CD8-positive, alpha-beta memory T cell (primary cell): ENCODE data around the gene MERTK. TPM values are rescaled to one million over a fixed set of nuclear protein-coding genes. Genes with fewer than 3 reads are reported as not detected.

Source experiments
- CTCF ChIA-PET: fragments of 350-600 bp; sonication (Branson Sonifier 250); formaldehyde crosslinking; loops from one replicate; lab custom pipeline; 2021; ENCODE audit warnings: antibody characterized with exemption; lab: Charles Lee
- POLR2A ChIA-PET: fragments of 350-600 bp; sonication (Branson Sonifier 250); formaldehyde crosslinking; loops from one replicate; lab custom pipeline; 2021; ENCODE audit warnings: antibody characterized with exemption; lab: Charles Lee
- DNase-seq, 5 donors: peaks; one replicate each; pipeline versions ENCODE4 v3.0.0 to v3.0.0-alpha.2; 2020 to 2022; ENCODE audit warnings: mixed read lengths in 1 of 5
- H3K27ac ChIP-seq: one replicate; pipeline ENCODE4 v1.7.0; 2013; ENCODE audit warnings: low read depth, mild to moderate bottlenecking, low read length, moderate library complexity
- H3K27me3 ChIP-seq: 2 replicates; pipeline ENCODE4 v1.7.0; 2013; ENCODE audit warnings: low read length, mild to moderate bottlenecking; ENCODE audit not compliant: insufficient read depth, poor library complexity, severe bottlenecking
- H3K36me3 ChIP-seq: 2 replicates; pipeline ENCODE4 v1.7.0; 2013; ENCODE audit warnings: mild to moderate bottlenecking, low read length, moderate library complexity; ENCODE audit not compliant: insufficient read depth
- H3K4me1 ChIP-seq: 2 replicates; pipeline ENCODE4 v1.7.0; 2013; ENCODE audit warnings: mild to moderate bottlenecking, low read length, moderate library complexity; ENCODE audit not compliant: insufficient read depth
- H3K4me3 ChIP-seq: 2 replicates; pipeline ENCODE4 v1.7.0; 2013; ENCODE audit warnings: mild to moderate bottlenecking, low read length
- H3K9me3 ChIP-seq: 2 replicates; pipeline ENCODE4 v1.7.0; 2013; ENCODE audit warnings: mild to moderate bottlenecking, low read length
- H3K27ac Mint-ChIP-seq, 8 donors: one replicate each; pipeline ENCODE4 v1.8.0; 2020 to 2021; ENCODE audit warnings: mixed read lengths in 8 of 8, mild to moderate bottlenecking in 6 of 8, inconsistent platforms in 3 of 8, moderate library complexity in 3 of 8
- H3K27me3 Mint-ChIP-seq, 2 donors: one replicate each; pipeline ENCODE4 v1.8.0; 2020 to 2021; ENCODE audit warnings: mixed read lengths in 2 of 2, mild to moderate bottlenecking in 1 of 2, moderate library complexity in 1 of 2
- H3K36me3 Mint-ChIP-seq, 3 donors: one replicate each; pipeline ENCODE4 v1.8.0; 2020 to 2021; ENCODE audit warnings: mixed read lengths in 3 of 3, inconsistent platforms in 1 of 3, mild to moderate bottlenecking in 1 of 3
- H3K4me1 Mint-ChIP-seq, 3 donors: one replicate each; pipeline ENCODE4 v1.8.0; 2020 to 2021; ENCODE audit warnings: mixed read lengths in 3 of 3, inconsistent platforms in 1 of 3, mild to moderate bottlenecking in 1 of 3
- H3K4me3 Mint-ChIP-seq, 7 donors: one replicate each; pipeline ENCODE4 v1.8.0; 2020 to 2021; ENCODE audit warnings: mixed read lengths in 7 of 7, mild to moderate bottlenecking in 6 of 7, moderate library complexity in 4 of 7, inconsistent platforms in 2 of 7
- H3K9me3 Mint-ChIP-seq, 5 donors: one replicate each; pipeline ENCODE4 v1.8.0; 2020 to 2022; ENCODE audit warnings: mixed read lengths in 5 of 5, mild to moderate bottlenecking in 3 of 5, moderate library complexity in 2 of 5, inconsistent platforms in 1 of 5
- polyA plus RNA-seq: library from polyadenylated mRNA; unstranded; fragments of 300-500 nt; fragmentation: Illumina TruSeq; gene quantifications from one replicate; pipeline ENCODE4 v1.2.3, GENCODE V29; 2021
- total RNA-seq, 2 experiments: library from RNA; stranded (reverse); gene quantifications; one replicate each; pipeline ENCODE4 v1.2.3, GENCODE V29; 2021

Gene MERTK
- total and polyA plus RNA-seq, 3 experiments from 2014 or later = 0.14 to 0.88 (median 0.75) TPM

GRCh38 chr2:111941531-111941930 is 43.1 kb downstream of the MERTK start:
- Mint-ChIP-seq H3K9me3 (no peaks in the 10 kb centered on the region), H3K4me1 (no peaks in the 10 kb centered on the region), H3K36me3 (no peaks in the 10 kb centered on the region), H3K4me3 (no peak overlapping the region), H3K27ac (no peak overlapping the region), H3K27me3 (peaks cover 0 to 44% of the 10 kb centered on the region in 2 donors)
- CTCF ChIA-PET = no interaction called here
- H3K4me3 ChIP-seq = no peak overlapping the region
- no peaks in the 10 kb centered on the region for H3K36me3 ChIP-seq
- H3K27ac ChIP-seq = no peak overlapping the region
- no peak for DNase-seq
- H3K9me3 ChIP-seq = no peaks in the 10 kb centered on the region
- POLR2A ChIA-PET = no interaction called here
- no peaks in the 10 kb centered on the region for H3K4me1 ChIP-seq
- H3K27me3 ChIP-seq = no peaks in the 10 kb centered on the region

GRCh38 chr2:111944531-111945210 is 46.3 kb downstream of the MERTK start:
- H3K4me1 Mint-ChIP-seq = no peaks in the 10 kb centered on the region
- Histone ChIP-seq H3K27ac (no peak overlapping the region), H3K36me3 (no peaks in the 10 kb centered on the region), H3K9me3 (no peaks in the 10 kb centered on the region), H3K4me3 (no peak overlapping the region), H3K4me1 (no peaks in the 10 kb centered on the region), H3K27me3 (peaks cover 3% of the 10 kb centered on the region)
- DNase-seq = no peak
- ChIA-PET CTCF (no interaction called here), POLR2A (no interaction called here)
- H3K9me3 Mint-ChIP-seq = no peaks in the 10 kb centered on the region
- H3K27ac Mint-ChIP-seq = no peak overlapping the region
- no peak overlapping the region for H3K4me3 Mint-ChIP-seq
- no peaks in the 10 kb centered on the region for H3K36me3 Mint-ChIP-seq
- H3K27me3 Mint-ChIP-seq = peaks cover 3 to 35% of the 10 kb centered on the region in 2 donors

- Mint-ChIP-seq H3K27ac (no peak overlapping the region), H3K9me3 (no peaks in the 10 kb centered on the region), H3K36me3 (no peaks in the 10 kb centered on the region), H3K4me3 (no peak overlapping the region), H3K27me3 (peaks cover 3 to 25% of the 10 kb centered on the region in 2 donors), H3K4me1 (no peaks in the 10 kb centered on the region)
- H3K27me3 ChIP-seq = peaks cover 3% of the 10 kb centered on the region
- POLR2A ChIA-PET = no interaction called here
- no peaks in the 10 kb centered on the region for H3K4me1 ChIP-seq
- no peak overlapping the region for H3K27ac ChIP-seq
- H3K9me3 ChIP-seq = no peaks in the 10 kb centered on the region
- no peak for DNase-seq
- CTCF ChIA-PET = no interaction called here
- H3K36me3 ChIP-seq = no peaks in the 10 kb centered on the region
- H3K4me3 ChIP-seq = no peak overlapping the region
Observed at GRCh38 chr2:111945444-111946293, 47.3 kb downstream of the MERTK start.

- CTCF ChIA-PET = no interaction called here
- Histone ChIP-seq H3K9me3 (no peaks in the 10 kb centered on the region), H3K4me3 (no peak overlapping the region), H3K27me3 (peaks cover 3% of the 10 kb centered on the region), H3K4me1 (no peaks in the 10 kb centered on the region), H3K36me3 (no peaks in the 10 kb centered on the region), H3K27ac (no peak overlapping the region)
- Mint-ChIP-seq H3K27ac (peak overlapping the region in 1 of 8 donors; percentile 18), H3K4me1 (no peaks in the 10 kb centered on the region), H3K4me3 (no peak overlapping the region), H3K9me3 (no peaks in the 10 kb centered on the region), H3K36me3 (no peaks in the 10 kb centered on the region), H3K27me3 (peaks cover 3 to 19% of the 10 kb centered on the region in 2 donors)
- POLR2A ChIA-PET = no interaction called here
- no peak for DNase-seq
Observed at GRCh38 chr2:111946294-111947114, 48.1 kb downstream of the MERTK start.

GRCh38 chr2:111947219-111947618 is 48.8 kb downstream of the MERTK start:
- no peaks in the 10 kb centered on the region for H3K9me3 ChIP-seq
- Mint-ChIP-seq H3K9me3 (no peaks in the 10 kb centered on the region), H3K27me3 (peaks cover 3 to 14% of the 10 kb centered on the region in 2 donors), H3K36me3 (no peaks in the 10 kb centered on the region), H3K27ac (no peak overlapping the region), H3K4me1 (no peaks in the 10 kb centered on the region), H3K4me3 (no peak overlapping the region)
- ChIA-PET CTCF (no interaction called here), POLR2A (no interaction called here)
- peaks cover 3% of the 10 kb centered on the region for H3K27me3 ChIP-seq
- no peaks in the 10 kb centered on the region for H3K36me3 ChIP-seq
- no peak for DNase-seq
- no peak overlapping the region for H3K27ac ChIP-seq
- no peak overlapping the region for H3K4me3 ChIP-seq
- no peaks in the 10 kb centered on the region for H3K4me1 ChIP-seq

- no peak for DNase-seq
- H3K27me3 Mint-ChIP-seq = peaks cover 7 to 17% of the 10 kb centered on the region in 2 donors
- H3K4me1 ChIP-seq = no peaks in the 10 kb centered on the region
- no peaks in the 10 kb centered on the region for H3K36me3 ChIP-seq
- no peaks in the 10 kb centered on the region for H3K4me1 Mint-ChIP-seq
- H3K9me3 Mint-ChIP-seq = no peaks in the 10 kb centered on the region
- no peak overlapping the region for H3K27ac Mint-ChIP-seq
- no peak overlapping the region for H3K27ac ChIP-seq
- H3K36me3 Mint-ChIP-seq = no peaks in the 10 kb centered on the region
- H3K4me3 Mint-ChIP-seq = no peak overlapping the region
- H3K27me3 ChIP-seq = peaks cover 3% of the 10 kb centered on the region
- ChIA-PET POLR2A (no interaction called here), CTCF (no interaction called here)
- H3K9me3 ChIP-seq = no peaks in the 10 kb centered on the region
- H3K4me3 ChIP-seq = no peak overlapping the region
Observed at GRCh38 chr2:111948832-111949231, 50.4 kb downstream of the MERTK start.

- POLR2A ChIA-PET = interaction anchor here (0.6 kb wide), 1 partner anchor 102 kb away, joined by 4 read pairs; no protein-coding TSS in a partner anchor
- H3K4me1 ChIP-seq = no peaks in the 10 kb centered on the region
- DNase-seq = no peak
- Mint-ChIP-seq H3K4me3 (no peak overlapping the region), H3K4me1 (no peaks in the 10 kb centered on the region), H3K36me3 (peaks cover 0 to 4% (median 0%) of the 10 kb centered on the region in 3 donors), H3K27me3 (peaks cover 7 to 25% of the 10 kb centered on the region in 2 donors), H3K27ac (no peak overlapping the region), H3K9me3 (no peaks in the 10 kb centered on the region)
- H3K27ac ChIP-seq = no peak overlapping the region
- peaks cover 3% of the 10 kb centered on the region for H3K27me3 ChIP-seq
- no peak overlapping the region for H3K4me3 ChIP-seq
- H3K9me3 ChIP-seq = no peaks in the 10 kb centered on the region
- no peaks in the 10 kb centered on the region for H3K36me3 ChIP-seq
- CTCF ChIA-PET = no interaction called here
Observed at GRCh38 chr2:111950236-111950635, 51.8 kb downstream of the MERTK start.
